ENCODE measurements around the gene IPCEF1.
"Not testable (repeated sequence)": the region's sequence is repeated elsewhere in the genome, so short reads cannot be mapped to it uniquely, and the experiment has no call there.

The IPCEF1 gene

DNA sequence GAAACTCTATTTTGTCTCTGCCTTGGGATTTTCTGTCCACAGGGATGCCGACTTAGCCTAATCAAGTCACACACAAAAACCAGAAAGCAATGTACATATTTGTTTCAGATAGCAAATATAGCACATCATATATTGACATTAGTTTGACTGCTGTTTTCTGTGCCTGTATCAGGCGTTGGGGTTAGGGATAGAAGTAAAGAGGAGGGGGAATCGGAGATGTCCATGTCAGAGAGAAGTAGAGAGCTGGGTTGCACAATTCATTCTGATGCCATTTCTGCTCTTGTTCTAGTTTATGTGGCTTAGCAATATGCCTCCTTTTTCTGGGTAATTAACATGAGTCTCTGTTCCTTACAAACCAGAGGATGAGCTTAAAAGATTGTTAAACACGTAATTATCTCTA, 14.7 kb upstream of the IPCEF1 start:
- DNase-seq (ENCODE audit: low read depth in 2 of 2), result no peak

DNA sequence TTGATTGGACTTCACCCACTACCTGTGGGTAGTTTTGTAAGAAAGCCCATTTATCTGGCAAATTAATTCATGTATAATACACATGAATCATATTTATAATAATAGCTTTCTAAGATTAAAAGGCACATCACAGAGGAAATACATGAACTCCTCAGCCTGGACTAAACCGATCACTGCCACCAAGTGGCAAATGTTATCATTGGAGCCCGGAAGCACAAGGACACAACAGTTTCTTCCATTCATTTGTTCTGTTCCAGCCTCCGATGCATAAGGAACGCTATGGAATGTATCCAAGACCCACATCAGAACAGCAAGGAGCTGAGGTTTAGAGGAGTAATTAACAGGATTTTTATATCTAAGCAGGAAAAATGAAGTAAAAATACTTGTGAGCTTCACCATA, 13.9 kb upstream of the IPCEF1 start:
- no peak for DNase-seq (ENCODE audit: low read depth in 2 of 2)

GRCh38 chr6:154367839-154368695, 11.5 kb upstream of the IPCEF1 start:
- DNase-seq (ENCODE audit: low read depth in 2 of 2), result no peak

DNA sequence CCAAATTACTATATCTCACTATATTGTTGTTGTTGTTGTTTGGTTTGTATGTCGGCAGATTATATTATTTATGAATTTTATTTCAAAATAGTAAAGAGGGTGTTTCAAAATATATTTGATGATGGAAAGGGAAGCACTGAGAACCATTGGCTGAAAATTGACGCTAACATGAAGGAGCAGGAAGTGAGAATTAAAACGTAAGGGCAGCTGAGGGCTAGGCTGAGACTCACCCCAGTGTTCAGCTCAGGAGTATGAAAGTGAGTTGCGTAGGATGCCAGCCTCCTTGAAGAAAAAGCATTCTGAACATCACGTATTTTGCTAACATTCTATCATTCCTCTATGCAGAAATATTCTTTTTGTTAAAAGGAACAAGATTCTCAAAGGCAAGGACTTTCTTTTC, 10.7 kb upstream of the IPCEF1 start:
- DNase-seq (ENCODE audit: low read depth in 2 of 2), result no peak

- no peak for DNase-seq (ENCODE audit: low read depth in 2 of 2)
Observed at GRCh38 chr6:154363821-154364220, 7.2 kb upstream of the IPCEF1 start.

DNA sequence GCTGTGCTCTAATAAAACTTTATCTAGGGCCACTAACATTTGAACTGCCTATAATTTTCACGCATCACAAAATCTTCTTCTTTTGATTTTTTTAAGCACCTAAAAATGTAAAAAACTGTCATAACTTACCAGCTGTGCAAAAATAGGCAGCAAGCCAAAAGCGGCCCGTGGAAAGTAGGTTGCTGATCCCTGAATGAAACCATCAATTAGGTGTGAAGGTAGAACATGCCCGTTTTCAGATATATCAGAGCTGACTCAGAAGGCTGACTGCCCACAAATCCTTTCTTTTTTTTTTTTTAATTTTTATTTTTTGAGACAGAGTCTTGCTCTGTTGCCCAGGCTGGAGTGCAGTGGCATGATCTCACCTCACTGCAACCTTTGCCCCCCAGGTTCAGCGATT, 4.9 kb upstream of the IPCEF1 start:
- DNase-seq (ENCODE audit: low read depth in 2 of 2), result no peak

GRCh38 chr6:154360476-154360875, 3.9 kb upstream of the IPCEF1 start:
- DNase-seq (ENCODE audit: low read depth in 2 of 2), result no peak

- no peak for DNase-seq (ENCODE audit: low read depth in 2 of 2)
Observed at GRCh38 chr6:154359679-154360078, 3.1 kb upstream of the IPCEF1 start.

DNA sequence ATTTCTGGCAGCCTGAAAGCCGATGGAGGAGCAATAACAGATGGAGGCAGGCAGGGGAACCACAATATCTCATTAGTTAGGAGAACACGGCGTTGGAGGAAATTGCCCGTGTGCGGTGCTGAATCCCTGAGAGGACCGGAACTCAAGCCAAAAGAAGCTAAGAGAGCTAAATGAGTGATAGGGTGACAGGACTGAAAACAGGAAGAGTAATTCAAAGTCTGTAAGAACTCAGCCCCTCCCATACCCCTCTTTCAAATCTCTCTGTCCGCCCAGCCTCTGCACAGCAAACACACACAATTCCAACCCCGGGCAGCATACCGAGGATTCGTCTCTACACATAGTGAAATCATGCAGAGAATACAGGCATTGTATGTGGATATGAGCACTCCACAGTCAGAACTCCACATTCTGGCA, 2.6 kb upstream of the IPCEF1 start:
- no peak for DNase-seq (ENCODE audit: low read depth in 2 of 2)

DNA sequence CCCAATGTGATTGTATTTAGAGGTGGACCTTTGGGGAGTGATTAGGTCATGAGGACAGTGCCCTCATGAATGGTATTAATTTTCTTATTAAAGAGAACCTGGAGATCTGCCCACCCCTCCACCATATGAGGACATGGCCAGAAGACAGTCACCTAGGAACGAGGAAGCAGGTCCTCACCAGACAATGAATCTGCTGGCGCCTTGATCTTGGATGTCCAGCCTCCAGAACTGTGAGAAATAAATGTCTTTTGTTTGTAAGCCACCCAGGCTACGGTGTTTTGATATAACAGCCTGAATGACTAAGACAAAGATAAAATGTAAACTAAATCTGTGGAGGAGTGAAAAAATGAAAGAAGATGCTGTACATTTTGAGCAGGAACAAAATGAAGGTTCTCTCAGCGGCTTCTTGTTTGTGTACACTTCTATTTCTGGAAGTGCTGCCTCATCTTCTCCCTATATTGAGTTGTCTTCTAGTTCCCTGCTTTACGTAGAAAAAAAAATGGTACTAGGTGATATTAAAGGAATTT, 1.5 kb upstream of the IPCEF1 start:
- DNase-seq (ENCODE audit: low read depth in 2 of 2), result no peak

DNA sequence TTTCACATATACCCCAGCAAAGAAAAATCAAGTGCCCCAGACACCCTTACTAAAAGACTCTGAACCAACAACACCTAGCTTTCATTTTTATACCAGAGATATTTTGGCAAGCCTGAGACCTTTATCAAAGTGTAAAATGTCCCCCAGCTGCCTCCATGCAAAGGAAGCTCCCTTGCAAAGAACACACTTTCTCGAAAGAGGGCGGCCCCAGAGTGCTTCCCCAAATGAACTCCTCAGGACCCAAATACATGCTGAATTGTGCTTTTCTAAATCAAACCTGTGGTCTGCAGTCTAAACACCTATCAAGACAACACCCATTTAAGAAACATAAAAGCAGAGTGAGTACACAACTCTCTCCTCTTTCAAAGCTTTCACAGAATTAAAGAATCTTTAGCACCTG, 490 bp downstream of the IPCEF1 start:
- no peak for DNase-seq (ENCODE audit: low read depth in 2 of 2)

DNA sequence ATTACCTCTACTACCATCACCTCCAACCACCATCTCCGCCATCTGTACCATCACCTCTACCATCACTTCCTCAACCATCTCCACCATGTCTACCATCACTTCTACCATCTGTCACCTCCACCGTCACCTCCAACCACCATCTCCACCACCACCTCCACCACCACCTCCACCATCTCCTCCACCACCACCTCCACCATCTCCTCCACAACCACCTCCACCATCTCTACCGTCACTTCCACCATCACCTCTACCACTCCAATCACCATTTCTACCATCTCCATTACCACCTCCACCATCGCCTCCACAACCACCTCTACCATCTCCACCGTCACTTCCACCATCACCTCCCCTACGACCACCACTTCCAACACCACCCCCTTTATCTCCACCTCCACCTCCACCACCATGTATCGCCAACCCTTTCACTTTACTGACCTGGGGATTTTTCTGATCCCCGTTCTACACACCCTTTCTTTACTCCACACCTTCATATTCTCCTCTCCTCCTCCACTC, 2.3 kb downstream of the IPCEF1 start:
- DNase-seq (ENCODE audit: low read depth in 2 of 2), result no peak

GRCh38 chr6:154353626-154354025, 3.0 kb downstream of the IPCEF1 start:
- DNase-seq (ENCODE audit: low read depth in 2 of 2), result no peak

DNA sequence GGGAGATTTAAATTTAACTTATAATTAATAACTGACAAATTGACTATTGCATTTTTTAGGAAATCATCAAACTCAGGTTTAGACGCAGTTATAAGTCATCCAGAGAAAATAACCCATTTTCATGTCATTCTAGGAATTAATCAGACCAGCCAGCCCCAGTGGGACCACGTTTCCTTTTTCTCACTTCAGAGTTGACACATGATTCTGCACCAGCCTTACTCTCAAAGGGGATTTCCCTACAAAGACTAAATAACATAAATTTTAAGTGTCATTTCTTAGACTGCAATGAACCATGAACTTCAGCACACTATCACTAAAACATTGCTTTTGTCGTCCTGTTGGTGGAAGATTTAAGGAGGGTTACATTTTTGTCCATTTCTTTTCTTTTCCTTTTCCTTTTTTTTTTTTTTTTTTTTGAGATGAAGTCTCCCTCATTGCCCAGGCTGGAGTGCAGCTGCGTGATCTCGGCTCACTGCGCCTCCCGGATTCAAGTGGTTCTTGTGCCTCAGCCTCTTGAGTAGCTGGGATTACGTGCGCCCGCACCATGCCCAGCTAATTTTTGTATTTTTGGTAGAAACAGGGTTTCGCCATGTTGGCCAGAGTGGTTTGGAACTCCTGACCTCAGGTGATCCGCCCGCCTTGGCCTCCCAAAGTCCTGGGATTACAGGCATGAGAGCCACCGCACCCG, 3.6 kb downstream of the IPCEF1 start:
- peak; percentile 23 to 28 for DNase-seq (ENCODE audit: low read depth in 2 of 2)

DNA sequence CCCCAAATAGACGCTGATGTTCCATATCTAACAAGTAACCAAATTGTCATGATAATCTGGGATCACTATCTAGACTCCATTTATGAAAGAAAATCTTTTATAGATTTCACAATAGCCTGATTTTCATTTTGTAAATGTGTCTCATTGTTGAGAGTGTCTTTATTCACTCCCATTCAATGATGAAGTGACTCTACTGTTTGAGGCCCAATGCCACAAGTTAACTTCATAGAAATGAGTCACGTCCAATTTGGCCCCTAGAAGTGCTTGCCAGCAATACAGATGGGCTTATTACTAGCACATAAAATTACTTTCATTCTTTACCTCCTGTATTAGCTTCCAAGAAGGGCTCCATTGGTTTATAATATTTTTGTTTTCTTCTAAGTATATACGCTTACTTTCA, 6.3 kb downstream of the IPCEF1 start:
- no peak for DNase-seq (ENCODE audit: low read depth in 2 of 2)

- DNase-seq (ENCODE audit: low read depth in 2 of 2), result no peak
Observed at GRCh38 chr6:154347981-154348380, 8.6 kb downstream of the IPCEF1 start.

DNA sequence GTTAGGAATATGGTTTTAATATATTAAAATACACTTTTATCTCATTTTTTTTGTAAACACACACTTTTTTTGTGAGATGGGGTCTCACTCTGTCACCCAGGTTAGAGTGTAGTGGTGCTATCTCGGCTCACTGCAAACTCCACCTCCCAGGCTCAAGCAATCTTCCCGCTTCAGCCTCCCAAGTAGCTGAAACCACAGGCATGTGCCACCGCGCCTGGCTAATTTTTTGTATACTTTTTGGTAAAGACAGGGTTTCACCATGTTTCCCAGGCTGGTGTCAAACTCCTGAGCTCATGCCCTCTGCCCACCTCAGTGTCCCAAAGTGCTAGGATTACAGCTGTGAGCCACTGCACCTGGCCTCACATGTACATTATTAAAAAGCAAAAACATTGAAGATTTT, 10.8 kb downstream of the IPCEF1 start:
- no peak for DNase-seq (ENCODE audit: low read depth in 2 of 2)

GRCh38 chr6:154343473-154344308, 12.9 kb downstream of the IPCEF1 start:
- DNase-seq (ENCODE audit: low read depth in 2 of 2), result no peak

- no peak for DNase-seq (ENCODE audit: low read depth in 2 of 2)
Observed at GRCh38 chr6:154341871-154342270, 14.7 kb downstream of the IPCEF1 start.

DNA sequence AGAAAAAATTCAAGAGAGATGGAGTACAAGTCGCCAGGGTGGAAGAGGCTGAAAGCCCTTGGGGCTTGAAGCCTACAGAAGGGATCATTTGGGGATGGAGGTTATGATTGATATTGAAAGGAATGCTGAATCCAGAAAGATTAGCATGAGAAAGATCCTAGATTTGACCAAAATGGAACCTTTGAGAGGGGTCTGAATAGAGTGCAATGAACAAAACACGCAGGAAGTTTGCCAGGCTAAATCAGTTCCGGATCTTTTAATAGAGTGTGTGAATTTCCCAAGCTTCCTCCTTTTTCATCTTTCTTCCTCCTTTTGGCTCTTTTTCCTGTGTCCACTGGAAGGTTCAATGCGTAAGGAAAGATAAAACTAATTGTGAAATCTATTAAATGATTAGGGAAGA, 15.3 kb downstream of the IPCEF1 start:
- no peak for DNase-seq (ENCODE audit: low read depth in 2 of 2)

DNA sequence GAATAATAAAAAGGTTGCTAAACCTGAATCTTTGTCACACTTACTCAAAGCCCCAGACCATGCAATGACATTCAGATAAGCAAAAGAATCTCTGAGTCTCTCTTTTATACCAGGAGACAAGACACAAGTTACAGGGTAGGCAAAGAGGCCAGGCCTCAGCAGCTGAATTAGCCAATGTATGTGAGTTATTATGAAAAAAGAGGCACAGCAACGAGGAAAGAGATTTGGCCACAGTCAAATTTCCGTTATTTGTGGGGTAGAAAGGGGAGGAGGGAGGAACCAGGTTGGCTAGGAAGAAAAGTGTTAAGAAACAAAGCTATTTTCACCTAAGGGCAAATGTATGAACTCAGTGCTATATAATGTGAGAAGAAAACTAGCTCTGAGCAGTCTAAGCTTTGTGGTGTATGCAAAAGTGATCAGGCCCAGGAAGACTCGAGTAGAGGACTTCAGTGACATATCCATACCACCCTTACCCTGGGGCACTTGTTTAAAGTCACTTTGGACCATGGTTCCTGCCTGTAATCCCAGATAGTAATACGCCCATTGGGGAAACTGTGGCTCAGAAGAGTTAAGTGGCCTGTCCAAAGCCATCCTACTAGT, 19.1 kb downstream of the IPCEF1 start:
- DNase-seq (ENCODE audit: low read depth in 2 of 2), result no peak

DNA sequence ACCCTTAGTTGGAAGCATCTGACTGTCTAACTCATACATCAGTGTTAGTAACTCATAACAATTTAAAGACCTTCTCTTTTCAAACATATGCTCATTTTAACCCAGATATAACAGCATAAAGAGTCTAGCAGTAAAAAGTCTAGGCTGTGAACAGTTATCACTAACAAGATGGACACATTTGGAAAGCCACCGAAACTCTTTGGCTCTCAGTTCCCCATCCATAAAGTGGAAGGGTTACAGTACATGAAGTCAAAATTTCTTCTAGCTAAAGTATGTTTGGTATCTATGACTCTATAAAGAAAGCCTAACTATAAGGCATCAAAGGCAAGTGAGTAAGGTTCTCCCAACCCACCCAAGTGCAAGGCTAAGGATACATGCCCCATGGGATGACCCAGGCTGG, 22.5 kb downstream of the IPCEF1 start:
- not testable (repeated sequence) for DNase-seq (ENCODE audit: low read depth in 2 of 2)
